NCI-H748 (cell line): Measurements from ENCODE around the gene CD70.
"Not testable (repeated sequence)": the region's sequence is repeated elsewhere in the genome, so short reads cannot be mapped to it uniquely, and the experiment has no call there.

Experiments used
- DNase-seq: peaks from one replicate; lab custom pipeline; 2025; ENCODE audit not compliant: unreplicated experiment; lab: John Stamatoyannopoulos, UW

CD70 gene

DNA sequence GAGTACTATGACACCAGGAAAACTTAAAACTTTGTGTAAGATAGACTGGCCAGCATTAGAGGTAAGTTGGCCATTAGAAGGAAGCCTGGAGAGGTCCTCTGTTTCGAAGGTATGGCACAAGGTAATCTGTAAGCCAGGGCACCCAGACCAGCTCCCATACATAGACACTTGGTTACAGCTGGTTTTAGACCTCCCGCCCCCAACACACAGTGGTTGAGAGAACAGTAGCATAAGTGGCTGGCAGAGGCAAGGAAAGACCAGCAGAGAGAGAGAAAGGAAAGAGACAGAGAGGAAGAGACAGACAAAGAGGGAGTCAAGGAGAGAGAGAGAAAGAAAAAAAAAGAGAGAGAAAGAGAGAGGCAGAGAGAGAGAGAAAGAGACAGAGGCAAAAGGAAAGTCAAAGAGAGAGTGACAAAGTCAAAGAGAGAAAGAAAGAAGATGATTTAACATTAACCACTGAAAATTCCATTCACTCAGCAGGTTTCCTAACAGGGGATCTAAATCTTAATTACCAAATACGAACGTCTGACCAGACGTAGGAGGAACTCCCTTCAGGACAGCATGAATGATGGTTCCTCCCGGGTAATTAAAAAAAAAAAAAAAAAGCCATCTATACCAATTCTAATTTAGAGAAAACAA is 7.4 kb upstream of the CD70 start:
- not testable (repeated sequence) for DNase-seq

DNA sequence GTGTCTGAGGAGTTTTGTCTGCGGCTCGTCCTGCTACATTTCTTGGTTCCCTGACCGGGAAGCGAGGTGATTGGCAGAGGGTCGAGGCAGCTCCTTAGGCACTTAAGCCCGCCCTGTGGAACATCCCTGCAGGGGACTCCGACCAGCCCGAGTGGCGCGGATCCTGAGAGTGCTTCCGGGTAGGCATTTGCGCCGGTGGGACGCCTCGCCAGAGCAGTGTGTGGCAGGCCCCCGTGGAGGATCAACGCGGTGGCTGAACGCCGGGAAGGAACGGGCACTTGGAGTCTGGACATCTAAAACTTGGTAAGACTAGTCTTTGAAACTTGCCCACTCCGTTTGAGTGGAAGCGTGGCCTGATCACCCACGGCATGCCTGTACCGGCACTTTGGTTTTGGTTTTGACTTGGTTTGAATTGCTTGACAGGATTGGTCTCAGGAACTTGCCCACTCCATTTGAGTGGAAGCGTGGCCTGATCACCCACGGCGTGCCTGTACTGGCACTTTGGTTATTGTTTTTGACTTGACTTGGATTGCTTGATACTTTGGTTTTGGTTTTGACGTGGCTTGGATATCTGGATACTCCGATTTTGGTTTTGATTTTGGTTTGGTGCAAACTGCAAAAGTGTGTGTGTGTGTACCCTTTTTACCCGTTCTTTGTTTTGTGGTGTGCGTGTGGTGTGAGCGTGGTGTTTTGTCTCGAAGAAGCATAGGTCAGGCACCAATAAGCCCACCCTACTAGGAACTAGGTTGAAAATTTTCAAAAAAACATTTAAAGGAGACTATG is 6.7 kb upstream of the CD70 start:
- DNase-seq: not testable (repeated sequence)

DNA sequence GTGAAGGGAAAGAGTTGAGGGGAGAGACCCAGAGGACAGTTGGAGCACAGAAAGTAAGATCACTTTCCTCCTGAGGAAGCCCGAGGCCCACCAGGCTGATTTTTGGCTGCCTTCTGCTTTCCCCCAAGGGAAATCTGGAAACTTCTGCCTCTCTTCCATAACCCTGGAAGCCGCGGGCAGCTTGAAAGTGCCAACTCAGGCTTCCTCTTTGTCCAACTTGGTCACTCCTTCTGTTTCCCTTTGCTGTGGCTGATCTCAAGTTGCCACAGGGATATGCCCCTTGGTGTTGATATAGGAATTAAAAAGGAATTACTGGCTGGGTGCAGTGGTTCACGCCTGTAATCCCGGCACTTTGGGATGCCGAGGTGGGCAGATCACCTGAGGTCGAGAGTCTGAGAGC is 5.7 kb upstream of the CD70 start:
- DNase-seq: no peak

DNA sequence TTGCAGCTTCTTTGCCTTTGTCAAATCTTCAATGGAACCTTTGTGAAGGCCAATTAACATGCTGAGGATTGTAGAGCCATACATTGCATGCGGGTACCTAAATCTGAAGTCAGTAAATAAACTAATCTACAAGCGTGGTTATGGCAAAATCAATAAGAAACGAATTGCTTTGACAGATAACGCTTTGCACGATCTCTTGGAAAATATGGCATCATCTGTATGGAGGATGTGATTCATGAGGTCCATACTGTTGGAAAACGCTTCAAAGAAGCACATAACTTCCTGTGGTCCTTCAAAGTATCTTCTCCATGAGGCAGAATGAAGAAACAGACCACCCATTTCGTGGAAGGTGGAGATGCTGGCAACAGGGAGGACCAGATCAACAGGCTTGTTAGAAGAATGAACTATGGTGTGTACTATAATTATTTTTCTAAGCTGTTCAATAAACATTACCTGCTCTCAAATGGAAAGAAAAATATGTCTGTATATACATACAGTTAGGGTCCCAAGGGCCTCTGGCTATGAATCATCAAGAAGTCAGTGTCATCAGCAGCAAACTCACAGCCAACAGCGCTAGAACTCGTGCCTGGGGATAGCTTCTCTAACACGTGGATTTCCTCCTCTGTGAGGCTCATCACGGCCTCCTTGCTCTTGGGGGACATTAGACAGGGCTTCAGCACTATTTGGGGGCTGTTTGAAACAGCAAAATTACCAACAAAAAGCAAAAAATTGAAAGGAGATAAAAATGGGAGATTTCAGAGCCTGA is 2.9 kb upstream of the CD70 start:
- DNase-seq: no peak

DNA sequence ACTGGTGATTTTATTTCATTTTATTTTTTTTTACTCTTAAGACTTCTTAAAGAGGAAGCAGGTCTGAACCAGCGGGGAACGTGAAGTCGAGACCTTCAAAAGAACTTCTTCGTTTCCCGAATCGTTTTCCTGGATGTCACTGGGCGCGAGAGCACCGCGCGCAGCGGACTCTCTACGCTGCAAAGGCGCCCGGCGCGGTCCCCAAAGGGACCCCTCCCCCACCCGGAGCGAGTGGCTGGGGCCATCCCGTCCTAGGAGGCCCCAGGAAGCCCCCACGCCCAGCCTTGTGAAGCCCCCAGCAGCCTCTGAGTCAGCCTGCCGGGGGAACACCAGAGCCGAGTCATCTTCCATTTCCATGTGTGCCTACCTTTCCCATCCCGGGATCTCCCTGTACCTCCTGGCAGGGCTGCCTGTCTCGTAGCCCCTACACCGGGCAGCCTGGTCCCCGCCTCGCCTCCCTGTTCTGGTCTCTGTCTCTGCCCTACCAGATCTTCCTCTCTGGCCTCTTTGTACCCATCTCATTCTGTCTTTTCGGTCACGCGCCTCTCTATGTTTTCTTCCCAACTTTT is 608 bp downstream of the CD70 start:
- DNase-seq: peak; percentile 27

DNA sequence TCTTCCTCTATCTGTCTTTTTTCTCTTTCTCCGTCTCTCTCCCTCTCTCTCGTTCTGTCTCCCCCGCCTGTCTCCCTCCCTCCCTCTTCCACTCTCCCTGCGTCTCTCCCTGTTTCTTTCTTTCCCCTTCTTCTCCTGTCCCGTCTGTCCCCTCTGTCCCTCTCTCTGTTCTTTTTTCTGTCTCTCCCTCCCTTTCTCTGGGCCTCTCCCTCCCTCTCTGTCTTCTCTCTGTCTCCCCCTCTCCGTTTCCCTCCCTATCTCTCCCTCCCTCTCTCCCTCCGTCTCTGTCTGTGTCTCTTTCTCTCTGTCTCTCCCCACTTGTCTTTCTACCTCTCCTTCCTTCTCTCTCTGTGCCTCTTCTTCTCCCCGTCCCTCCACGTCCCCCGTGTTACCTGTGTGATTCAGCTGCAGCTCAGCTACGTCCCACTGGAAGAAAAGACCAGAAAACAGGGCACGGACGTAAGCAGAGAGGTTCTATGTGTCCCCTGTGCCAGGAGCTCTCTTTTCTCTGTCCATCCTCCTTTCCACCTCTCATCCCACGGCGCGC is 1.2 kb downstream of the CD70 start:
- no peak for DNase-seq

DNA sequence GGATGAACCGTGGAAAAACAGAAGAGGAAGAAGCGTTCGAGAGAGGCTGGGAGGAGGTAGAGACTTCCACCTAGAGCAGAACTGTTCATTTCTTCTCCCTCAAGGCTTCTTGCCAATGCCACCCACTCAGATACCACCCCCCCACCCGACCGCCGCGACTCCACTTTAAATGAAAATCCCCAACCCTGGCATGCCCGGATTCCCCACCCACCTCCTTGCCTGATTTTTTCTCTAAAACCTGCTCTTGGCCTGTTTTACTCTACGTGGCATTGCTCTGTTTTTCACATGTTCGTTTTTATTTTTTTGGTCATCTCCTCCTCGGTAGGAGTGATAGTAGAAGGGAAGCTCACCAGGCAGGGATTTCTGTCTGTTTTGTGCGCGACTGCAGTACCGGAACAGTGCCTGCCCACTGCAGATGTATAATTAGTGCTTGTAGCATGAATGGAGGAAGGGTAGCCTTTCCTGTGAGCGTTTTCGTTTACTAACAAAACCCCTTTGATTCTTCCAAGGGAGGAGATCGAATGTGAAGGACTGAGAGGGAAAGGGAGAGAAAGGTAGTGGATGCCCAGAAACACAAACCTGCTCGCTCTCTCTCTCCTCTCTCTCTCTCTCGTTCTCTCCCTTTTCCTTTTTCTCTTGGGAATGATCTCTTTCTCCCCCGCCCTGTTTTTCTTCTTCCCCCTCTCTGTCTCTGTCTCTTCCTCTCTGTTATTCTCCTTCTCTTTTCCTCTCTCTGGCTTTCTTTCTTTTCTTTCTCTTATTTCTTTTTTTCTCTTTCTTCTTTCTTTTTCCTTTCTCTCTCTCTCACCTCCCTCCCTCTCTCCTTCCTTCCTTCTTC is 2.2 kb downstream of the CD70 start:
- peak; percentile 24 for DNase-seq

DNA sequence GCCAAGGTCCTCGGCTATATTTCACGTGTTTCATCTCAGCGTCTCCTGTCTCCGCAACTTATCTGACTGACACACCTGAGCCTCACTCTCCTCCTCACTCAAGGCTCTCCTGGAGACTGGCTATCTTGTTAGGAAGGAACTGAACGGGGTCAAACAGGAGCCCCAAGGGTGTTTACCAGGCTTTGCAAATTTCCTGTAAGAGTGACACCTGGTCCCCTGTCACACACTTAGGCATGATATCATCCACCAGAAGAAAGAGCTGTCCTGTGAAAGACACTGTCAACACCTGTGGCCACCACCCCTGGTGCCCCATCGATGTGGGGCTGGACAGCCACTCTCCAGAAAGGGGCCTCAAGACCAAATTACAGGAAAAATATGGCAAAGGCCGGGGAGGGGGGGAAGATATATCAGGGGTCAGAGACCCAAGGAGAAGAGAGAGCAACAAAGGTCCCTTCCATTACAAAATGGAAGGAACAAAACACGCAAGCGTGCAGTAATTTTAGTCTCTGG is 2.9 kb downstream of the CD70 start:
- DNase-seq: no peak

DNA sequence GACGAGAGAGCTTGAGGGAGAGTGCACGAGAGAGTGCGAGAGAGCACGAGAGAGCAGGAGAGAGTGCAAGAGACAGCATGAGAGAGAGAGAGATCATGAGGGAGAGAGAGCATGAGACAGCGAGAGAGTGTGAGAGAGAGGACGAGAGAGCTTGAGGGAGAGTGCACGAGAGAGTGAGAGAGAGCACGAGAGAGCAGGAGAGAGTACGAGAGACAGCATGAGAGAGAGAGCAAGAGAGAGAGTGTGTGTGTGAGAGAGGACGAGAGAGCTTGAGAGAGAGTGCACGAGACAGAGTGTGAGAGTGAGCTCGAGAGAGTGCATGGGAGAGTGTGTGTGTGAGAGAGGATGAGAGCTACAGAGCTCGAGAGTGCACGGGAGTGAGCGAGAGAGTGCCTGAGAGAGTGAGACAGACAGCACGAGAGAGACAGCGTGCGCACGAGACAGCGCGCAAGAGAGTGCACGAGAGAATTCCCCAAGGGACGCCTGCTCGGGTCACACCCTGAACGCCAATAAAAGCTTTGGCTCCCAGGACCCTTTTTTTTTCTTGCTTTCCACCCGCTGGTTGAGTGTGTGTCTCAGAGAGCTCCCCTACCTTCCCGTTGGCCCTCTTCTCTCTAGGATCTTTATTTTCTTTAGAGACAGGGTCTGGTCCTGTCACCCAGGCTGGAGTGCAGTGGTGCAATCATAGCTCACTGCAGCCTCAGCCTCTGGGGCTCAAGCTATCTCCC is 3.7 kb downstream of the CD70 start:
- DNase-seq: peak; percentile 20

DNA sequence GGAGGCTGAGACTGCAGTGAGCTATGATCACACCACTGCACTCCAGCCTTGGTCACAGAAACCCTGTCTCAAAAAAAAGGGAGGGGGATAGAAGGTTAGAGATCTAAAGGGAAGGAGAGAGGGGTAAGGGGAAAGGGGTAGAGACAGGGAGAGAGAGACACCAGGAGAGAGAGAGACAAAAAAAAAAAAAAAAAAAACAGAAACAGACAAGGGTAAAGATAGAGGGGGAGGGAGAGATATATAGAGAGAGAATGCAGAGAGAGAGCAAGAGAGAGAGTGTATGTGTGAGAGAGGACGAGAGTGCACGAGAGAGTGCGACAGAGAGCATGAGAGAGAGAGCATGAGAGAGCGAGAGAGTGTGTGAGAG is 4.2 kb downstream of the CD70 start:
- DNase-seq: no peak

DNA sequence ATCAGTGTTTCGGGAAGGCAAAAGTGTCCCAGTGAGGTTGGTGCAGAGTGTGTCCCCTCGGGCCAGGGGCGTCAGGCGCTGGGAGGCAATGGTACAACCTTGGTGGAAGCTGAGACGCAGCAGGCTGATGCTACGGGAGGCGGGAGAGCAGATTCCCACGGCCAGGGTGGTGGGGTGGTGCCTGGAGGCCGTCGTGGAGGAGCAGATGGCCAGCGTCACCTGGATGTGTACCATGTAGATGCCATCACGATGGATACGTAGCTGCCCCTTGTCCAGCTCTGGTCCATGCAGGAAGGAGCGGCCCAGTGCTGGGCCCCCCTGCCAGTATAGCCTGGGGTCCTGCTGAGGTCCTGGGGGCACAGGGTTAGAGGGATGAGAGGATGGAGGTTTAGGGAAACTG is 4.9 kb downstream of the CD70 start:
- no peak for DNase-seq

DNA sequence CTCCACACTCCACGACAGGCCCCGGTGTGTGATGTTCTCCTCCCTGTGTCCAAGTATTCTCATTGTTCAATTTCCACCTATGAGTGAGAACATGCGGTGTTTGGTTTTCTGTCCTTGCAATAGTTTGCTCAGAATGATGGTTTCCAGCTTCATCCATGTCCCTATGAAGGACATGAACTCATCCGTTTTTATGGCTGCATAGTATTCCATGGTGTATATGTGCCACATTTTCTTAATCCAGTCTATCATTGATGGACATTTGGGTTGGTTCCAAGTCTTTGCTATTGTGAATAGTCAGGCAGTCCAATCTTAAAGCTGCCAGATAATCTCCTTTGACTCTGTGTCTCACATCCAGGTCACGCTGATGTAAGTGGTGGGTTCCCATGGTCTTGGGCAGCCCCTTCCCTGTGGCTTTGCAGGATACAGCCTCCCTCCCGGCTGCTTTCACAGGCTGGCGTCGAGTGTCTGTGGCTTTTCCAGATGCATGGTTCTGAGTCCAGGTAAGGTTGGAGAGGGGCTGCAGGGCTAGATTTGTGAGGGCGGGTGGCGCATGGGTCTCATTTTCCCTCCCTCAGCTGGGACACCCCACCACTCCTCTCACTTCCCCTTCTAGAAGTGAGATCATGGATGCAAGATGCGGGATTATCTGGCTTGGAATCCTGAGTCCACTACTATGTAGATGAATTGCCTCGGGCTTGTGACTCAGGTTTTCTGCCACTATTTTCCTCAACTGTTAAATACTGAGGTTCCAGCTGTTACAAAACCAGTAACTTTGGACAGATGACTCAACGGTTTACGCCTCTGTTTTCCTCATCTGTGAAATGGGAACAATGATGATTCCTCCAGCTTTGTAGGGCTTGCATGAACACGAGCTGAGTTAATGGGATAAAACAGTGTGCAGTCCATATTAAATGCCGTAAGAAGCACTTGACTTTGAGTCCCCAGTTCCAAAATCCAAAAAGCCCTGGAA is 8.2 kb downstream of the CD70 start:
- not testable (repeated sequence) for DNase-seq

DNA sequence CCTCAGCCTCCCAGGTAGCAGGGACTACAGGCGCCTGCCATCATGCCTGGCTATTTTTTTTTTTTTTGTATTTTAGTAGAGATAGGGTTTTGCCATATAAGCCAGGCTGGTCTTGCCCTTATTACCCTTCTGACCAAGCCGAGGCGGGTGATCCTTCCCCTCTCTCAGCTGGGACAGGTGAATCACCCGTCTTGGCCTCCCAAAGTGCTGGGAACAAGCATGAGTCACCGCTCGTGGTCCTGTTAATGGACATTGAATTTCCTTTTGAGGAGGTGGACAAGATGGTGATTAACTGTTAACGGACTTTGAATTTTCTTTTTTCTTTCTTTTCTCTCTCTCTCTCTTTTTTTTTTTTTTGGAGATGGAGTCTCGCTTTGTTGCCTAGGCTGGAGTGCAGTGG is 10.6 kb downstream of the CD70 start:
- no peak for DNase-seq

DNA sequence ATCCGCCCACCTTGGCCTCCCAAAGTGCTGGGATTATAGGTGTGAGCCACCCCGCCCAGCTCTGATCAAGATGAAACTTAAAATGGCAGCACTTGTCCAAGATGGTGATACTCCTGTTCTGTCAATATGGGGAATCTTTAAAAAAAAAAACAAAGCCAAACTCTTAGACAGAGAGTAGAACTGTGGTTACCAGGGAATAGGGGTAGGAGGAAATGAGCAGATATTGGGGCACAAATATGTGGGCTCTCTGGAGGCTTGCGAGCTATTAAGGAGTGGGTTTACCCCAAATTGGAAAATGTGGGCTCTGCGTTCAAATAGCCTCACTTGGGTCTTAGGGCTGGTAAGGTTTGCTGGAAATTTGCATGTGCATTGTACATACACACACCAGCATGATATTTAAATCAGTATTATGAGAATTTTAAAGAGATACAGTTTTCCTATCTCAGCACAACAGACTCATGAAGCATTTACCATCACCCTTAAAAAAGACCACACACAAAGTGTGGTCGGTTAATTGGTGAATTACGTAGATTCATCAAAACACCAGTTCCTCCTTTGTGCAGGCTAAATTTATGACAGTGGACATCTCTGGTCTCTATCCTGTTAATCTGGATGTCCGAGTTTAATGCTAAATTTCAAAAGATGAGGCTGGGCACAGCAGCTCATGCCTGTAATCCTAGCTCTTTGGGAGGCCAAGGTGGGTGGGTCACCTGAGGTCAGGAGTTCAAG is 11.3 kb downstream of the CD70 start:
- DNase-seq: no peak

DNA sequence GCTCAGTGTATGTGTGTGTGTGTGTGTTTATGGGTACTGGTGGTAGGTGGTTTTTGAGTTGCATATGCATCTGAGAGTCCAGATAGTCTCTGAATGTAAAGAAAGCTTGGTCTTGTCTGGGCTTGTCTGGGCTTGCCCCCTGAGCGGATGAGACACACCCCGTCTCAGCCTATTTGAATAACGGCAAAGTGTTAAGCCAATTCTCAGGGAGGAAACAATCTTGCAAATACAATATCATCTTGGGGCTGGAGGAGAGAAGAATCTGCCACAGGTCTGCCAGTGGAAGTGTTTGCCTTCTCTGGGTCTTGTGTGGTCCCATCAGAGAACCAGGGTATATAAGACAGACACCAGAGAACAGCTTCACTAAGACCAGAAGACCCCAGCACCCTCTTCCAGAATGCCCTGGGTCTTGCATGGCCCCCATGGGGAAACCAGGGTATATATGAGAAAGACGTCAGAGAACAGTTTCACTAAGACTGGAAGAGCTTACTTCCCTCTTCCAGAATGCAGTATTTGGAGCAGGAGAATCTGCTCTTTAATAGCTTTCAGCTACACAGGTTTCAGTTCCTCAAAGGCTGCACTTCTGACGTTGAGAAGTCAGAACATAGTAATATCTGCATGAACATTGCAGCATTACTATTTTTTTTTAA is 13.3 kb downstream of the CD70 start:
- DNase-seq: peak; percentile 64

DNA sequence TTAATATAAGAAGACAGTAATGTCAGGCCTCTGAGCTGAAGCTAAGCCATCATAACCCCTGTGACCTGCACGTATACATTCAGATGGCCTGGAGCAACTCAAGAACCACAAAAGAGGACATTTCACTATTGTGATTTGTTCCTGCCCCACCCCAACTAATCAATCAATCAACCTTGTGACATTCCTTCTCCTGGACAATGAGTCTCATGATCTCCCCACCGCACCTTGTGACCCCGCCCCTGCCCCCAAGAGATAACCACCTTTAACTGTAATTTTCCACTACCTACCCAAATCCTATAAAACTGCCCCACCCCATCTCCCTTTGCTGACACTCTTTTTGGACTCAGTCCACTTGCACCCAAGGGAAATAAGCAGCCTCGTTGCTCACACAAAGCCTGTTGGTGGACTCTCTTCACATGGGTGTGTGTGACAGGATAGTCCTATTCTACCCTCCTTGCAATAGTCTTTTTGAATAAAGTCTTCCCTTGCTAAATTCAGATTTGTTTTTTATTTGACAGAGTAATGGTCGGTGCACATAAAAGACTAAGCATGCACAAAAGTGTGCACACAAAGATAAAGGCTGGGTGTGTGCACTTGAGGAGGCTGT is 14.0 kb downstream of the CD70 start:
- DNase-seq: peak; percentile 31

DNA sequence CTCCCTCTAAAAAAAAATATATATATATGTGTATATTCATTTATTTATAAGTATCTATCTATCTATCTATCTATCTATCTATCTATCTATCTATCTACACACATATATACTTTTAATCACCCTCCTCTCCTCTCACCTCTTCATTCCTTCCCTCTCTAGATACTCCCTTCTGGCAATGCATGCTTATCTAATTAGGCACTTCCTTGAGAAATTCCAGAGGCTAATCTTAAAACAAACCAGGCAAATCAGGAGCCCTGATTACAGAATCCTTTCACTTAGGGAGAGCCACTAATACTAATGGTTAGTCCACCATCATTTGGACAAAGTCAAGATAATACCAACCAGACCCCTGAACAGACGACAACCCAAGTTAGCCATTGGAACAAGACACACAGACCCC is 17.6 kb downstream of the CD70 start:
- no peak for DNase-seq
